Kidney (tissue), 14 donors: ENCODE data around the gene OSM. TPM values are rescaled to one million over a fixed set of nuclear protein-coding genes. Genes with fewer than 3 reads are reported as not detected.

Experiments
- DNase-seq, 5 donors: peaks; one replicate each; pipeline ENCODE4 v3.0.0-alpha.2; 2013 to 2020
- FAIRE-seq: peaks from 2 replicates; lab custom pipeline; 2012; peaks lifted over from hg19 to GRCh38; lab: Jason Lieb, UNC
- H3K27ac ChIP-seq, 2 donors: one replicate each; pipeline ENCODE4 v1.7.0; 2013; ENCODE audit warnings: low read depth in 2 of 2, low read length in 2 of 2, inconsistent platforms in 1 of 2
- H3K27me3 ChIP-seq: one replicate; pipeline ENCODE4 v1.7.1; 2013; ENCODE audit warnings: low read length, inconsistent platforms; ENCODE audit not compliant: control insufficient read depth, insufficient read depth
- H3K36me3 ChIP-seq, 3 donors: one replicate each; pipeline versions ENCODE4 v1.7.0 to v1.7.1; 2013; ENCODE audit warnings: low read length in 3 of 3, control low read depth in 1 of 3, inconsistent platforms in 1 of 3; ENCODE audit not compliant: insufficient read depth in 3 of 3, control insufficient read depth in 2 of 3
- H3K4me1 ChIP-seq, 3 donors: one replicate each; pipeline versions ENCODE4 v1.7.0 to v1.7.1; 2013; ENCODE audit warnings: low read length in 3 of 3, inconsistent platforms in 1 of 3, low read depth in 1 of 3; ENCODE audit not compliant: control insufficient read depth in 2 of 3, insufficient read depth in 2 of 3
- H3K4me3 ChIP-seq, 3 donors: one replicate each; pipeline versions ENCODE4 v1.7.0 to v1.8.1; 2013; ENCODE audit warnings: low read length in 3 of 3, control low read depth in 1 of 3, inconsistent platforms in 1 of 3
- H3K9ac ChIP-seq, 3 donors: one replicate each; pipeline versions ENCODE4 v1.7.0 to v1.7.1; 2013; ENCODE audit warnings: low read length in 3 of 3, control low read depth in 1 of 3, inconsistent platforms in 1 of 3
- H3K9me3 ChIP-seq, 3 donors: one replicate each; pipeline versions ENCODE4 v1.7.0 to v1.7.1; 2013; ENCODE audit warnings: low read length in 3 of 3, control low read depth in 1 of 3, inconsistent platforms in 1 of 3; ENCODE audit not compliant: control insufficient read depth in 2 of 3, insufficient read depth in 1 of 3
- intact Hi-C: fragments of 100-400 bp; cut with DNase I; formaldehyde crosslinking; loops from one replicate; pipeline ENCODE4 v1.11.1; 2022
- polyA plus RNA-seq: library from polyadenylated mRNA; stranded (reverse); fragments of 350-450 nt; fragmentation: Illumina TruSeq; extraction: RNeasy Lipid Tissue Mini Kit (QIAGEN cat#74804); gene quantifications from one replicate; pipeline ENCODE4 v1.2.3, GENCODE V29; 2014; ENCODE audit warnings: low read depth, low replicate concordance; ENCODE audit not compliant: insufficient read depth
- total RNA-seq: library from RNA; stranded (reverse); fragmentation: NEBNext Ultra II Directional; extraction: Animal tissue kit (Norgen Biotek cat#: 25700); gene quantifications from one replicate; pipeline ENCODE4 v1.2.1, GENCODE V29; 2021
- TF ChIP-seq, protein P1 (sequence below): IDR thresholded peaks from 3 replicates; pipeline ENCODE4 v1.5.1; 2012; ENCODE audit warnings: mild to moderate bottlenecking, moderate library complexity, borderline replicate concordance; ENCODE audit not compliant: insufficient read depth; ENCODE audit errors: extremely low read depth
- donor health status: control.
- donor health status: control.
- donor health status: control.
- donor health status: control.
- donor health status: control.
- donor health status: DM: yes; HTN: yes; CAD: no.
- donor health status: Normal renal cell carcinoma (clear cell type).

Gene OSM
- total and polyA plus RNA-seq, 2 donors from 2014 or later, result 0.56 to 1.2 TPM

DNA sequence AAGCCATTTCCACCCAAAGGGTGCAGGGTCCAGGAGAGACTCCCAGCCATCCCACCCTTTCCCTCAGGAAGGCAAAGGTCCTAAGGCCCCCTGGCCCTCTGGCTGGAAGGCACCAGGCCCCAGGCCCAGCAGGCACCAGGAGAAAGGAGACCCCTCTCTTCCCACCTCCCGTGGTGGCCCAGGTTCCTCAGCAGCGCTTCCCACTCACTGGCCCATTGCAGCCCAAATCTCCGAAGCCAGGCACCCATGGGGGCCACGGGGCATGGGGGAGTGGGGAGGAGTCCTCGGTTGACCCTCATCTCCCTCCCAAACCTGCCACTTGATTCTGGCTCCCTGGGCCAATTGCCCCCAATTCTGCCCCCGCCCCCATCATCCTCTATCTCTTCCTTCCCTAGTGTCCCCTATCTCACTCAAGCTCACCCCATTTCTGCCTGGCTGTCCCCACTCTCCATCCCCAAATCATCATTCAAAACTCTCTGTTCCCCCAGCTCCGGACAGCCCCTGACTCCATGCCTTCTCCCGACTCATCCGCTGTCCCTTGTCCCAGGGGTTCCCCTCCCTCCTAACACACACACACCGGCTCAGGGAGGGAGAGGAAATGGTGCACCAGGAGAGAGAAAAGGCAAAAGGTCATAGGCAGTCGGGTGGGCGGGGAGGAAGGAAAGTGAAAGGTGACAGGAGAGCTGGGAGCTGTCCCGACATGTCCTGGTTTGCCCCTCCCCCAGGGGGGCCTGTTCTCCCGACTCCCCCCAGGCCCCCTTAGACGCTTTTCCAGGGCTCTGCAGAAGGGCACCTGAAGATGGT is 21.3 kb downstream of the OSM start:
- TF ChIP-seq, protein P1, sequence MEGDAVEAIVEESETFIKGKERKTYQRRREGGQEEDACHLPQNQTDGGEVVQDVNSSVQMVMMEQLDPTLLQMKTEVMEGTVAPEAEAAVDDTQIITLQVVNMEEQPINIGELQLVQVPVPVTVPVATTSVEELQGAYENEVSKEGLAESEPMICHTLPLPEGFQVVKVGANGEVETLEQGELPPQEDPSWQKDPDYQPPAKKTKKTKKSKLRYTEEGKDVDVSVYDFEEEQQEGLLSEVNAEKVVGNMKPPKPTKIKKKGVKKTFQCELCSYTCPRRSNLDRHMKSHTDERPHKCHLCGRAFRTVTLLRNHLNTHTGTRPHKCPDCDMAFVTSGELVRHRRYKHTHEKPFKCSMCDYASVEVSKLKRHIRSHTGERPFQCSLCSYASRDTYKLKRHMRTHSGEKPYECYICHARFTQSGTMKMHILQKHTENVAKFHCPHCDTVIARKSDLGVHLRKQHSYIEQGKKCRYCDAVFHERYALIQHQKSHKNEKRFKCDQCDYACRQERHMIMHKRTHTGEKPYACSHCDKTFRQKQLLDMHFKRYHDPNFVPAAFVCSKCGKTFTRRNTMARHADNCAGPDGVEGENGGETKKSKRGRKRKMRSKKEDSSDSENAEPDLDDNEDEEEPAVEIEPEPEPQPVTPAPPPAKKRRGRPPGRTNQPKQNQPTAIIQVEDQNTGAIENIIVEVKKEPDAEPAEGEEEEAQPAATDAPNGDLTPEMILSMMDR, result no peak
- H3K36me3 ChIP-seq, result no peaks in the 10 kb centered on the region
- H3K9me3 ChIP-seq, result no peaks in the 10 kb centered on the region
- H3K4me3 ChIP-seq, result peak overlapping the region; percentile 3 to 54 (median 18)
- FAIRE-seq, result no peak
- peak overlapping the region in 1 of 2 donors; percentile 14 for H3K27ac ChIP-seq
- H3K27me3 ChIP-seq, result no peaks in the 10 kb centered on the region
- DNase-seq, result peak in 1 of 5 donors; percentile 48
- H3K9ac ChIP-seq, result no peak overlapping the region
- intact Hi-C loops, result no loop called here
- H3K4me1 ChIP-seq, result peaks cover 2 to 9% (median 3%) of the 10 kb centered on the region in 3 donors

DNA sequence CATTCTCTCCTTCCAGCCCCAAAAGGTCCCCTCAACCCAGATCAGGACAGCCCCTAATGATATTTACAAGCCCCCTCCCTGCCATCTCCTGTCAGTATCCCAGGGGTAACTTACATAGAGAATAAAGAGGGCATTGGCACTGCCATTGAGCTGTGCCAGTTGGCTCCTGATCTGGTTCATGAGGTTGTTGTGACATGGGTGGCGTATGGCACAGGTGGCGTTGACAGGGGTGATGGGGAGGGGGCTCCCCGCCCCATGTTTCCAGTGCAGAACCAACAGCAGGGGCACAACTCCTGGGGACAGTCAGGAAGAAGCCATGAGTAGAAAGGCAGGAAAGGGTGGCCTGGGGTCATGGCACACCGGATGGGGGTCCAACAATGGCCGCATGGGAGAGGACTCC is 22.0 kb downstream of the OSM start:
- Histone ChIP-seq H3K9ac (no peak overlapping the region), H3K27me3 (no peaks in the 10 kb centered on the region), H3K4me3 (no peak overlapping the region), H3K9me3 (no peaks in the 10 kb centered on the region), H3K27ac (no peak overlapping the region), H3K4me1 (peaks cover 0 to 9% (median 2%) of the 10 kb centered on the region in 3 donors), H3K36me3 (no peaks in the 10 kb centered on the region)
- DNase-seq (no peak), FAIRE-seq (no peak)
- TF ChIP-seq, protein P1, result no peak
- intact Hi-C loops, result no loop called here

DNA sequence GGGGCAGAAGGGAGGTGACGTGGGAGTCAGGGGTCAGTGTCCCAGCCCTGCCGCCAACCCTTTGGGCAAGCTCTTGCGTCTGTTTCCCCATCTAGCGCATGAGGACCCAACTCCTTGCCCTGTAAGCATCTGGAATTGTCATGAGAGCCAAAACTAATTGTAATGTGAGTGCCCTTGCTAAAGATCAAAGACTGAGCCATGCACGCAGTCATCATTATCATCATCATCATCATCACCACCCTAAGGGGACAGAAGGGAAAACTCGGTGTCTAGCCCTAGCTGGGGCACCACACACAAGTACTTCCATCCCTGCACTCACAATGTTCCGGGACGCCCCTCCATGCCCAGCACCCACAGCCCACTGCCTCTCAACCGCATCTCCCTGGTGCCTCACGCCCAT is 22.6 kb downstream of the OSM start:
- TF ChIP-seq, protein P1, result no peak
- Histone ChIP-seq H3K27me3 (no peaks in the 10 kb centered on the region), H3K36me3 (no peaks in the 10 kb centered on the region), H3K9me3 (no peaks in the 10 kb centered on the region), H3K4me3 (no peak overlapping the region), H3K4me1 (peaks cover 0 to 9% (median 0%) of the 10 kb centered on the region in 3 donors), H3K27ac (no peak overlapping the region), H3K9ac (no peak overlapping the region)
- DNase-seq (no peak), FAIRE-seq (no peak)
- intact Hi-C loops, result no loop called here
